Astrocyte (in vitro differentiated cells and primary cell): ENCODE data around the gene C1QTNF5. TPM values are rescaled to one million over a fixed set of nuclear protein-coding genes. Genes with fewer than 3 reads are reported as not detected.

Experiments used
- DNase-seq: peaks from one replicate; pipeline ENCODE4 v3.0.0-alpha.2; 2010; ENCODE audit warnings: low read depth
- FAIRE-seq: peaks from 2 replicates; lab custom pipeline; 2011; peaks lifted over from hg19 to GRCh38; lab: Jason Lieb, UNC
- H2AFZ ChIP-seq: 2 replicates; pipeline ENCODE4 v1.6.0; 2012; ENCODE audit warnings: low read depth, low read length, inconsistent platforms
- H3K27ac ChIP-seq: 2 replicates; pipeline ENCODE4 v1.5.1; 2011; ENCODE audit warnings: low read depth, low read length, inconsistent platforms
- H3K27me3 ChIP-seq: 2 replicates; pipeline ENCODE4 v1.6.0; 2011; ENCODE audit warnings: low read length, inconsistent platforms; ENCODE audit not compliant: insufficient read depth
- H3K36me3 ChIP-seq: 2 replicates; pipeline ENCODE4 v1.5.1; 2011; ENCODE audit warnings: low read length, inconsistent platforms; ENCODE audit not compliant: insufficient read depth
- H3K4me1 ChIP-seq: 2 replicates; pipeline ENCODE4 v1.5.1; 2011; ENCODE audit warnings: low read length, inconsistent platforms; ENCODE audit not compliant: insufficient read depth
- H3K4me2 ChIP-seq: 2 replicates; pipeline ENCODE4 v1.6.0; 2012; ENCODE audit warnings: low read length, inconsistent platforms
- H3K4me3 ChIP-seq: 2 replicates; pipeline ENCODE4 v1.5.1; 2011; ENCODE audit warnings: low read depth, mild to moderate bottlenecking, low read length, inconsistent platforms; ENCODE audit not compliant: insufficient read depth
- H3K79me2 ChIP-seq: 2 replicates; pipeline ENCODE4 v1.6.0; 2012; ENCODE audit warnings: mild to moderate bottlenecking, low read length, inconsistent platforms; ENCODE audit not compliant: insufficient read depth
- H3K9ac ChIP-seq: 2 replicates; pipeline ENCODE4 v1.6.0; 2012; ENCODE audit warnings: mild to moderate bottlenecking, low read length, inconsistent platforms
- H3K9me3 ChIP-seq: 2 replicates; pipeline ENCODE4 v1.5.1; 2012; ENCODE audit warnings: low read depth, mild to moderate bottlenecking, low read length, inconsistent platforms; ENCODE audit not compliant: insufficient read depth
- H4K20me1 ChIP-seq: 2 replicates; pipeline ENCODE4 v1.6.0; 2012; ENCODE audit warnings: low read length, inconsistent platforms; ENCODE audit not compliant: insufficient read depth
- H3K27ac Mint-ChIP-seq: one replicate; pipeline ENCODE4 v1.8.0; 2021; ENCODE audit warnings: mild to moderate bottlenecking, mixed read lengths; ENCODE audit not compliant: unreplicated experiment
- H3K27me3 Mint-ChIP-seq: one replicate; pipeline ENCODE4 v1.8.0; 2021; ENCODE audit warnings: low read depth, mixed read lengths; ENCODE audit not compliant: unreplicated experiment
- H3K36me3 Mint-ChIP-seq: one replicate; pipeline ENCODE4 v1.8.0; 2021; ENCODE audit warnings: low read depth, mixed read lengths; ENCODE audit not compliant: unreplicated experiment
- H3K4me1 Mint-ChIP-seq: one replicate; pipeline ENCODE4 v1.8.0; 2021; ENCODE audit warnings: low read depth, mixed read lengths; ENCODE audit not compliant: unreplicated experiment
- H3K4me3 Mint-ChIP-seq: one replicate; pipeline ENCODE4 v1.8.0; 2021; ENCODE audit warnings: mild to moderate bottlenecking, moderate library complexity, mixed read lengths; ENCODE audit not compliant: unreplicated experiment
- H3K9me3 Mint-ChIP-seq: one replicate; pipeline ENCODE4 v1.8.0; 2021; ENCODE audit warnings: mild to moderate bottlenecking, mixed read lengths; ENCODE audit not compliant: unreplicated experiment
- CTCF ChIP-seq: IDR thresholded peaks from 2 replicates; pipeline ENCODE4 v1.5.1; 2011; ENCODE audit warnings: low read depth, mild to moderate bottlenecking, inconsistent platforms, low read length, moderate library complexity; ENCODE audit not compliant: insufficient read depth
- EZH2 ChIP-seq: IDR thresholded peaks from 2 replicates; pipeline ENCODE4 v1.6.1; 2012; ENCODE audit warnings: mild to moderate bottlenecking, low read length, inconsistent platforms; ENCODE audit not compliant: insufficient read depth
- total RNA-seq: library from RNA; stranded (reverse); gene quantifications from 2 replicates; pipeline ENCODE4 v1.2.1, GENCODE V29; 2021

C1QTNF5 gene
- total RNA-seq, 1 donor from 2014 or later = 6.3 TPM

GRCh38 chr11:119363081-119363850 is 22.6 kb upstream of the C1QTNF5 start:
- Mint-ChIP-seq H3K27ac (no peak overlapping the region), H3K9me3 (no peaks in the 10 kb centered on the region), H3K36me3 (peaks cover 8% of the 10 kb centered on the region), H3K27me3 (peaks cover 8% of the 10 kb centered on the region), H3K4me3 (peak overlapping the region; percentile 76), H3K4me1 (peaks cover 32% of the 10 kb centered on the region)
- H4K20me1 ChIP-seq = no peaks in the 10 kb centered on the region
- no peaks in the 10 kb centered on the region for H3K79me2 ChIP-seq
- H3K9me3 ChIP-seq = no peaks in the 10 kb centered on the region
- DNase-seq (no peak), FAIRE-seq (no peak)
- no peaks in the 10 kb centered on the region for H3K36me3 ChIP-seq
- H3K4me2 ChIP-seq = peak overlapping the region; percentile 69
- H3K27ac ChIP-seq = no peak overlapping the region
- no peak overlapping the region for H2AFZ ChIP-seq
- peaks cover 23% of the 10 kb centered on the region for H3K4me1 ChIP-seq
- TF ChIP-seq CTCF = no peak
- H3K9ac ChIP-seq = no peak overlapping the region
- H3K4me3 ChIP-seq = no peak overlapping the region
- H3K27me3 ChIP-seq = peaks cover 11% of the 10 kb centered on the region

- H3K36me3 ChIP-seq = no peaks in the 10 kb centered on the region
- H3K4me3 ChIP-seq = no peak overlapping the region
- FAIRE-seq (no peak), DNase-seq (no peak)
- no peaks in the 10 kb centered on the region for H3K79me2 ChIP-seq
- H3K27me3 ChIP-seq = peaks cover 11% of the 10 kb centered on the region
- Mint-ChIP-seq H3K9me3 (no peaks in the 10 kb centered on the region), H3K27ac (peak overlapping the region; percentile 75), H3K4me1 (peaks cover 30% of the 10 kb centered on the region), H3K4me3 (peak overlapping the region; percentile 76), H3K27me3 (peaks cover 8% of the 10 kb centered on the region), H3K36me3 (peaks cover 11% of the 10 kb centered on the region)
- H3K4me1 ChIP-seq = peaks cover 18% of the 10 kb centered on the region
- no peak for TF ChIP-seq CTCF
- no peak for TF ChIP-seq EZH2
- no peak overlapping the region for H2AFZ ChIP-seq
- H3K27ac ChIP-seq = no peak overlapping the region
- H4K20me1 ChIP-seq = no peaks in the 10 kb centered on the region
- no peak overlapping the region for H3K9ac ChIP-seq
- no peak overlapping the region for H3K4me2 ChIP-seq
- no peaks in the 10 kb centered on the region for H3K9me3 ChIP-seq
Observed at GRCh38 chr11:119362741-119363080, 22.0 kb upstream of the C1QTNF5 start.
